H9 (cell line): Measurements from ENCODE around the gene ADGRA1. TPM values are rescaled to one million over a fixed set of nuclear protein-coding genes. Genes with fewer than 3 reads are reported as not detected.

ENCODE experiments used
- DNase-seq: peaks from one replicate; pipeline ENCODE4 v3.0.0-alpha.2; 2017
- H2AFZ ChIP-seq: one replicate; pipeline ENCODE4 v1.6.1; 2013; ENCODE audit warnings: mild to moderate bottlenecking, low read length, control low read depth, moderate library complexity
- H2AK5ac ChIP-seq: 2 replicates; pipeline ENCODE4 v1.6.1; 2013; ENCODE audit warnings: low read length, control low read depth, mixed read lengths; ENCODE audit not compliant: insufficient read length
- H2BK120ac ChIP-seq: one replicate; pipeline ENCODE4 v1.6.1; 2013; ENCODE audit warnings: low read depth, mild to moderate bottlenecking, low read length, control low read depth, inconsistent platforms; ENCODE audit not compliant: poor library complexity, severe bottlenecking
- H2BK12ac ChIP-seq: 2 replicates; pipeline ENCODE4 v1.6.1; 2013; ENCODE audit warnings: low read length, control low read depth, mixed read lengths, low read depth; ENCODE audit not compliant: insufficient read length
- H2BK15ac ChIP-seq: 2 replicates; pipeline ENCODE4 v1.6.1; 2013; ENCODE audit warnings: low read depth, low read length, control low read depth
- H2BK20ac ChIP-seq: one replicate; pipeline ENCODE4 v1.6.1; 2013; ENCODE audit warnings: low read depth, mild to moderate bottlenecking, low read length, control low read depth, inconsistent platforms; ENCODE audit not compliant: poor library complexity, severe bottlenecking
- H2BK5ac ChIP-seq: 2 replicates; pipeline ENCODE4 v1.6.1; 2013; ENCODE audit warnings: low read length, control low read depth, mixed read lengths; ENCODE audit not compliant: insufficient read length
- H3K14ac ChIP-seq: 2 replicates; pipeline ENCODE4 v1.6.1; 2013; ENCODE audit warnings: low read length, control low read depth; ENCODE audit not compliant: insufficient read depth
- H3K18ac ChIP-seq: 2 replicates; pipeline ENCODE4 v1.6.1; 2013; ENCODE audit warnings: low read depth, mild to moderate bottlenecking, mixed read lengths, low read length, control low read depth; ENCODE audit not compliant: insufficient read length
- H3K23ac ChIP-seq: 2 replicates; pipeline ENCODE4 v1.6.1; 2013; ENCODE audit warnings: low read length, control low read depth, mixed read lengths, low read depth; ENCODE audit not compliant: insufficient read length
- H3K23me2 ChIP-seq: 2 replicates; pipeline ENCODE4 v1.6.1; 2013; ENCODE audit warnings: low read depth, mild to moderate bottlenecking, mixed read lengths, low read length, control low read depth; ENCODE audit not compliant: insufficient read length, poor library complexity, severe bottlenecking
- H3K27ac ChIP-seq: 2 replicates; pipeline ENCODE4 v1.5.1; 2013; ENCODE audit warnings: low read length, control low read depth, mixed read lengths, low read depth; ENCODE audit not compliant: insufficient read length
- H3K27me3 ChIP-seq: 2 replicates; pipeline ENCODE4 v1.6.1; 2013; ENCODE audit warnings: low read length, control low read depth, inconsistent platforms; ENCODE audit not compliant: insufficient read depth
- H3K4ac ChIP-seq: 2 replicates; pipeline ENCODE4 v1.6.1; 2013; ENCODE audit warnings: low read depth, mild to moderate bottlenecking, control low read depth, inconsistent platforms, low read length, moderate library complexity
- H3K4me1 ChIP-seq: 2 replicates; pipeline ENCODE4 v1.6.1; 2013; ENCODE audit warnings: low read length, control low read depth, inconsistent platforms; ENCODE audit not compliant: insufficient read depth
- H3K4me2 ChIP-seq: 2 replicates; pipeline ENCODE4 v1.6.1; 2013; ENCODE audit warnings: low read length, control low read depth, mixed read lengths; ENCODE audit not compliant: insufficient read length, insufficient read depth
- H3K56ac ChIP-seq: 2 replicates; pipeline ENCODE4 v1.6.1; 2013; ENCODE audit warnings: low read depth, mild to moderate bottlenecking, mixed read lengths, low read length, control low read depth; ENCODE audit not compliant: insufficient read length
- H3K79me1 ChIP-seq: 2 replicates; pipeline ENCODE4 v1.6.1; 2013; ENCODE audit warnings: low read depth, mild to moderate bottlenecking, moderate library complexity, low read length, control low read depth, inconsistent platforms; ENCODE audit not compliant: insufficient read depth, poor library complexity, severe bottlenecking
- H3K79me2 ChIP-seq: 2 replicates; pipeline ENCODE4 v1.6.1; 2013; ENCODE audit warnings: low read length, control low read depth, inconsistent platforms; ENCODE audit not compliant: insufficient read depth
- H3K9ac ChIP-seq: 2 replicates; pipeline ENCODE4 v1.6.1; 2013; ENCODE audit warnings: low read length, control low read depth, mixed read lengths; ENCODE audit not compliant: insufficient read length; ENCODE audit errors: extremely low read depth
- H3K9me3 ChIP-seq: one replicate; pipeline ENCODE4 v1.6.1; 2013; ENCODE audit warnings: low read depth, low read length, inconsistent platforms; ENCODE audit not compliant: control insufficient read depth
- H3T11ph ChIP-seq: one replicate; pipeline ENCODE4 v1.6.1; 2013; ENCODE audit warnings: mild to moderate bottlenecking, low read length, control low read depth, inconsistent platforms
- H4K20me1 ChIP-seq: one replicate; pipeline ENCODE4 v1.6.1; 2013; ENCODE audit not compliant: control insufficient read depth, insufficient read length, insufficient read depth
- H4K5ac ChIP-seq: 2 replicates; pipeline ENCODE4 v1.6.1; 2013; ENCODE audit warnings: low read depth, mild to moderate bottlenecking, mixed read lengths, low read length, control low read depth; ENCODE audit not compliant: insufficient read length
- H4K8ac ChIP-seq: replicated peaks from 2 replicates; pipeline ENCODE4 v1.6.1; 2013; ENCODE audit warnings: low read length, control low read depth, mixed read lengths, low read depth; ENCODE audit not compliant: insufficient read length
- H4K91ac ChIP-seq: 2 replicates; pipeline ENCODE4 v1.6.1; 2013; ENCODE audit warnings: low read depth, mild to moderate bottlenecking, moderate library complexity, mixed read lengths, low read length, control low read depth; ENCODE audit not compliant: insufficient read length
- H3K27ac Mint-ChIP-seq, 3 experiments: 2 replicates in 2 of 3; 3 replicates in 1 of 3; pipeline ENCODE4 v1.8.0; 2020 to 2021; ENCODE audit warnings: mixed read lengths in 3 of 3, mild to moderate bottlenecking in 1 of 3, moderate library complexity in 1 of 3
- H3K27me3 Mint-ChIP-seq: 2 replicates; pipeline ENCODE4 v1.8.0; 2021; ENCODE audit warnings: low read depth, mild to moderate bottlenecking, moderate library complexity, mixed read lengths
- H3K36me3 Mint-ChIP-seq, 3 experiments: 2 replicates in 2 of 3; 3 replicates in 1 of 3; pipeline ENCODE4 v1.8.0; 2020 to 2021; ENCODE audit warnings: low read depth in 3 of 3, mixed read lengths in 3 of 3; ENCODE audit not compliant: insufficient read depth in 1 of 3
- H3K4me1 Mint-ChIP-seq, 2 experiments: 2 replicates each; pipeline ENCODE4 v1.8.0; 2020; ENCODE audit warnings: mixed read lengths in 2 of 2
- H3K4me3 Mint-ChIP-seq, 2 experiments: 2 replicates in 1 of 2; 3 replicates in 1 of 2; pipeline ENCODE4 v1.8.0; 2020 to 2021; ENCODE audit warnings: mild to moderate bottlenecking in 2 of 2, mixed read lengths in 2 of 2, moderate library complexity in 1 of 2
- H3K9me3 Mint-ChIP-seq, 2 experiments: 2 replicates in 1 of 2; 3 replicates in 1 of 2; pipeline ENCODE4 v1.8.0; 2020; ENCODE audit warnings: mild to moderate bottlenecking in 2 of 2, mixed read lengths in 2 of 2, moderate library complexity in 1 of 2
- CTCF ChIP-seq: fragments of 200-600 bp; sonication (generic); conservative IDR thresholded peaks from 3 replicates; pipeline ENCODE4 v1.8.0; 2021; ENCODE audit warnings: antibody characterized with exemption, mild to moderate bottlenecking
- WGBS: extraction: QIAGEN DNeasy Blood & Tissue Kit; methylation state at CpG from one replicate; pipeline ENCODE4 v1.1.7; 2013; ENCODE audit warnings: missing lambda C conversion rate, low lambda C conversion rate, mixed read lengths; ENCODE audit not compliant: insufficient read length; ENCODE audit errors: extremely low coverage; 5-methylcytosine and 5-hydroxymethylcytosine counted together
- total RNA-seq: library from RNA; stranded (reverse); gene quantifications from 2 replicates; pipeline ENCODE4 v1.2.1, GENCODE V29; 2021

ADGRA1 gene
- total RNA-seq, 1 experiment from 2014 or later: 0.11 TPM

GRCh38 chr10:133115453-133115842 is 27.7 kb downstream of the ADGRA1 start:
- Histone ChIP-seq H2AK5ac (no peak overlapping the region), H3K79me2 (no peaks in the 10 kb centered on the region), H3K23me2 (no peaks in the 10 kb centered on the region), H3K27ac (no peak overlapping the region), H4K20me1 (no peaks in the 10 kb centered on the region), H2BK20ac (no peak overlapping the region), H3K27me3 (no peaks in the 10 kb centered on the region), H3K23ac (no peak overlapping the region), H2BK120ac (no peak overlapping the region), H4K5ac (no peak overlapping the region), H3K4ac (no peak overlapping the region), H3K56ac (no peak overlapping the region), H3K4me2 (no peak overlapping the region), H3K9me3 (no peaks in the 10 kb centered on the region), H3K9ac (no peak overlapping the region), H3K4me1 (no peaks in the 10 kb centered on the region), H2BK5ac (no peak overlapping the region), H3K79me1 (no peaks in the 10 kb centered on the region), H3K18ac (no peak overlapping the region), H2BK15ac (no peak overlapping the region), H4K91ac (no peak overlapping the region), H2AFZ (no peak overlapping the region), H3K14ac (no peak overlapping the region; the same call in 1 of the 2 replicates), H3T11ph (no peak overlapping the region), H4K8ac (no peak overlapping the region), H2BK12ac (no peak overlapping the region)
- Mint-ChIP-seq H3K27me3 (peaks cover 9% of the 10 kb centered on the region), H3K4me1 (no peaks in the 10 kb centered on the region), H3K4me3 (no peak overlapping the region), H3K9me3 (peaks cover 20 to 24% of the 10 kb centered on the region in 2 experiments), H3K27ac (no peak overlapping the region), H3K36me3 (peaks cover 0 to 7% (median 0%) of the 10 kb centered on the region in 3 experiments; a peak in 2 of 7 replicates)
- no CpG with 5 or more reads among the region's 13 CpGs for WGBS
- no peak for TF ChIP-seq CTCF
- DNase-seq: no peak
